Rectal smooth muscle tissue (tissue), 1 donor: ENCODE measurements around the gene PAK4.

Experiments used
- H3K27ac ChIP-seq: one replicate; pipeline ENCODE4 v1.7.0; 2013; ENCODE audit warnings: low read depth, low read length, inconsistent platforms
- H3K27me3 ChIP-seq: one replicate; pipeline ENCODE4 v1.7.0; 2013; ENCODE audit warnings: low read length; ENCODE audit not compliant: control insufficient read depth, insufficient read depth
- H3K36me3 ChIP-seq: one replicate; pipeline ENCODE4 v1.7.0; 2013; ENCODE audit warnings: low read length; ENCODE audit not compliant: control insufficient read depth, insufficient read depth
- H3K4me1 ChIP-seq: one replicate; pipeline ENCODE4 v1.7.0; 2013; ENCODE audit warnings: low read length; ENCODE audit not compliant: control insufficient read depth, insufficient read depth
- H3K4me3 ChIP-seq: one replicate; pipeline ENCODE4 v1.7.0; 2013; ENCODE audit warnings: low read length
- H3K9ac ChIP-seq: one replicate; pipeline ENCODE4 v1.7.0; 2013; ENCODE audit warnings: low read length

PAK4 gene

DNA sequence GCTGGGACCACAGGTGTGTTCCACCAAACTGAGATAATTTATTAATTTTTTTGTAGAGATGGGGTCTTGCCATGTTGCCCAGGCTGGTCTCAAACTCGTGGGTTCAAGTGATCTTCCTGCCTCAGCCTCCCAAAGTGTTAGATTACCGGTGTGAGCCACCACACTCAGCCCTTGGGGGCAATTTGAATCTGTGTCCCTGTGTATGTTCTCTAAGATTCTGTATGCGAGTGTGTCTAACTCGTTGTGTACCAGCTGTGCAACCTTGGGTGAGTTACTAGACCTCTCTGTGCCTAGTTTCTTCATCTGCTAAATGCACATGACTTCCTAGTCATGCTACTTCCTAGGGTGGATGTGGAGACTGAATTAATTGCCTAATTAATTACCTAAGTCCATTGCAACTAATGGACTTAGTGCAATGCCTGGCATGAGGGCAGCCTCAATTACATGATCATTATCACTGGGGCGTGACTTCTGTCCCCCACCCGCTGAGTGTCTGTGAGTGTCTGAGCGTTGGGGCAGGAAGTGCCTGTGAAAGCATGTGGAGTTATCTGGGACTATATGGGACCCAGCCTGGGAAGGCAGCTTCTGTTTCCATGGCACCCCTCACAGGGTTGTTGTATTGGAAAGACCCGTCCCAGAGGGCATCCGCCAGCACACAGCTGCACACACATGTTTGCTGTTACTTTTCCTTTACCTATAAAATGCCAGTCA is 69.4 kb downstream of the PAK4 start:
- H3K9ac ChIP-seq = no peak overlapping the region
- H3K27ac ChIP-seq = no peak overlapping the region
- H3K4me1 ChIP-seq = no peaks in the 10 kb centered on the region
- peaks cover 20% of the 10 kb centered on the region for H3K27me3 ChIP-seq
- H3K36me3 ChIP-seq = no peaks in the 10 kb centered on the region
- no peak overlapping the region for H3K4me3 ChIP-seq

DNA sequence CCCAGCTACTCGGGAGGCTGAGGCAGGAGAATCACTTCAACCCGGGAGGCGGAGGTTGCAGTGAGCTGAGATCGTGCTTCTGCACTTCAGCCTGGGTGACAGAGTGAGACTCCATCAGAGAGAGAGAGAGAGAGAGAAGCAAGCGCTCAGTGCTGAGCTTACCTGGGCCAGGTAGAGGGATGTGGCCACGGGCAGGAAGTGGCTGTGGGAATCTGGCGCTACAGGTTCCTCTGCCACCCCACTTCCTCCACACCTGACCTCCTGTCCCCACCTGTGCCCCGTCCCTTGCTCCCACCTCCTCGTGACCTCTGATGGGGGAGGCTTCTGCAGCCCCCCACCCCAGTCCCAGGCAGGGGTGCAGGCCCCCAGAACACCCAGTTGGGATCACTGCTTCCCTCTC is 70.2 kb downstream of the PAK4 start:
- no peaks in the 10 kb centered on the region for H3K4me1 ChIP-seq

GRCh38 chr19:39196320-39196719 is 70.7 kb downstream of the PAK4 start:
- Histone ChIP-seq H3K4me3 (no peak overlapping the region), H3K27me3 (peaks cover 25% of the 10 kb centered on the region), H3K36me3 (no peaks in the 10 kb centered on the region), H3K4me1 (no peaks in the 10 kb centered on the region), H3K9ac (no peak overlapping the region), H3K27ac (no peak overlapping the region)

More for the DNA sequence above, 70.2 kb downstream of the PAK4 start:
- Histone ChIP-seq H3K36me3 (no peaks in the 10 kb centered on the region), H3K27ac (no peak overlapping the region), H3K27me3 (peaks cover 25% of the 10 kb centered on the region), H3K4me3 (no peak overlapping the region), H3K9ac (no peak overlapping the region)

DNA sequence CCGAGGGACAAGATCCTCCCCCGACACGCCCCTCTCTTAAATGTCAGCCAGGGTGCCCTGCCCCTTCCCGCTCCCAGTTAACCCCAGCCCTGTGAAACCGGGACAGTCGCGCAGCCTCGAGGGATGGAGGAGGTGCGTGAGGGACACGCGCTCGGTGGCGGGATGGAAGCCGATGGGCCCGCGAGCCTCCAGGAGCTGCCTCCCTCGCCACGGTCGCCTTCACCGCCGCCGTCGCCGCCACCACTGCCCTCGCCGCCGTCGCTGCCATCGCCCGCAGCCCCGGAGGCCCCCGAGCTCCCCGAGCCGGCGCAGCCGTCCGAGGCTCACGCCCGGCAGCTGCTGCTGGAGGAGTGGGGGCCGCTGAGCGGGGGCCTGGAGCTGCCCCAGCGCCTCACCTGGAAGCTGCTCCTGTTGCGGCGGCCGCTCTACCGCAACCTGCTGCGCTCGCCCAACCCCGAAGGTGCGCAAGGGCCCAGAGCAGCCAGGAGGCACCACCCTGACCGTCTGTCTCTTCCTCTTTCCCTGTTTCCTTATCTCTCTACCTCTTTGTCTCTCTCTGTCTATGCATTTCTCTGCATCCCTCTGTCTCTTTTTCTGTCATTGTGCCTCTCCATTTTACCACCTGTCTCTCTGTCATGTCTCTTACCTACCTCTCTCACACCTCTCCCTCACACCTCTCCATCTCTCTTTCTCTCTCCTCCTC is 71.4 kb downstream of the PAK4 start, which contains the start of gene NCCRP1:
Gene NCCRP1 (plus strand): TSS at position 105 of the 703 bp plus-strand sequence. CDS start 19 bp downstream, at position 124.
- Histone ChIP-seq H3K27me3 (peaks cover 31% of the 10 kb centered on the region), H3K4me1 (no peaks in the 10 kb centered on the region), H3K27ac (no peak within 1 kb of the TSS), H3K4me3 (peak within 1 kb of the TSS; percentile 15), H3K9ac (no peak within 1 kb of the TSS), H3K36me3 (no peaks in the 10 kb centered on the region)

- Histone ChIP-seq H3K4me3 (no peak overlapping the region), H3K27me3 (peaks cover 35% of the 10 kb centered on the region)
Observed at GRCh38 chr19:39197808-39198207, 72.2 kb downstream of the PAK4 start.

DNA sequence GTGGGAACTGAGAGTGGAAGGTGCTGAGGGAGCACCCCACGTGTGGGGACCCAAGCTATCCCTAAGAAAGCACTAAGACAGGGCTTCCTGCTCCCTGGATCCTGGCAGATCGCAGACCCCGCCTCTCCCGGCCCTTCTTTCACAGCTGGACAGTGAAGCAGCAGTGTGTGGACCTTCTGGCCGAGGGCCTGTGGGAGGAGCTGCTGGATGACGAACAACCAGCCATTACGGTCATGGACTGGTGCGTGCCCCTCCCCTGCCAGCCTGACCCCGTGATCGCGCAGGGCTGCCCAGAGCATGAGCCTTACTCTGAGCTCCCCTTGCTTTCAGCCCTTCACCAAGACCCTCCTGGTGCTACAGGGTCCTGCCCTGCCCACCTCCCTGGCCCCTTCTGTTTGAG is 73.4 kb downstream of the PAK4 start:
- Histone ChIP-seq H3K4me1 (no peaks in the 10 kb centered on the region), H3K27ac (no peak overlapping the region), H3K9ac (no peak overlapping the region), H3K4me3 (no peak overlapping the region), H3K36me3 (no peaks in the 10 kb centered on the region), H3K27me3 (peaks cover 36% of the 10 kb centered on the region)

More at GRCh38 chr19:39197808-39198207, 72.2 kb downstream of the PAK4 start:
- no peaks in the 10 kb centered on the region for H3K36me3 ChIP-seq
- no peak overlapping the region for H3K9ac ChIP-seq
- no peaks in the 10 kb centered on the region for H3K4me1 ChIP-seq
- H3K27ac ChIP-seq = no peak overlapping the region

DNA sequence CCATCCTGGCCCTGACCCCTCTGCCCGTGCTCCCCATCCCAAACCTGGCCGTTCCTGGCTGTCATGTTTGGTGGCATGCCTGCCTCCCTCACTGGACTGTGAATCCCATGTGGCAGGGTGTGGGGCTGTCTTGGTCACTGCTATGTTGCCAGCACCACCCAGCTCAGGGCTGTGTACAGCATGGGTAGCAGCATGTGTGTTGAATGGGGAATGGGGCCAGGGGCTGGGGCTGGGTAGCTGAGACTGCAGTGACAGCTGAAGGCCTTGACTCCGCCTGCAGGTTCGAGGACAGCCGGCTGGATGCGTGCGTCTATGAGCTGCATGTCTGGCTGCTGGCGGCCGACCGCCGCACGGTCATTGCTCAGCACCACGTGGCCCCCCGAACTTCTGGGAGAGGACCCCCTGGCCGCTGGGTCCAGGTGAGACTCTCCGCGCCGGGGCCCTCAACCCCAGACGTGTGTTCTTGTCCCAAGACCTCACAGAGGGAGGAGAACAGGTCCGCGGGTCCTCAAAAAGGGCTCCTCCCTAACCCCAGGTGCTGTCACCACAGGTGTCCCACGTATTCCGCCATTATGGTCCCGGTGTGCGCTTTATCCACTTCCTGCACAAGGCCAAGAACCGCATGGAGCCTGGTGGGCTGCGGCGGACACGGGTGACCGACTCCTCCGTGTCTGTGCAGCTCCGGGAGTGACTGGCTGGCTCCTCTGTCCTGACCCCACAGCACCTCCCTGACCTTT is 74.6 kb downstream of the PAK4 start:
- H3K27ac ChIP-seq = no peak overlapping the region
- H3K36me3 ChIP-seq = no peaks in the 10 kb centered on the region
- H3K4me1 ChIP-seq = no peaks in the 10 kb centered on the region
- H3K9ac ChIP-seq = no peak overlapping the region
- peaks cover 39% of the 10 kb centered on the region for H3K27me3 ChIP-seq
- H3K4me3 ChIP-seq = no peak overlapping the region

- H3K4me1 ChIP-seq = no peaks in the 10 kb centered on the region
- H3K36me3 ChIP-seq = no peaks in the 10 kb centered on the region
- H3K27ac ChIP-seq = no peak overlapping the region
- no peak overlapping the region for H3K4me3 ChIP-seq
- H3K27me3 ChIP-seq = peaks cover 37% of the 10 kb centered on the region
- no peak overlapping the region for H3K9ac ChIP-seq
Observed at GRCh38 chr19:39200803-39201115, 75.2 kb downstream of the PAK4 start.

- Histone ChIP-seq H3K27me3 (peaks cover 25% of the 10 kb centered on the region), H3K27ac (no peak overlapping the region), H3K4me3 (no peak overlapping the region), H3K4me1 (no peaks in the 10 kb centered on the region), H3K9ac (no peak overlapping the region), H3K36me3 (no peaks in the 10 kb centered on the region)
Observed at GRCh38 chr19:39202998-39203355, 77.4 kb downstream of the PAK4 start.

DNA sequence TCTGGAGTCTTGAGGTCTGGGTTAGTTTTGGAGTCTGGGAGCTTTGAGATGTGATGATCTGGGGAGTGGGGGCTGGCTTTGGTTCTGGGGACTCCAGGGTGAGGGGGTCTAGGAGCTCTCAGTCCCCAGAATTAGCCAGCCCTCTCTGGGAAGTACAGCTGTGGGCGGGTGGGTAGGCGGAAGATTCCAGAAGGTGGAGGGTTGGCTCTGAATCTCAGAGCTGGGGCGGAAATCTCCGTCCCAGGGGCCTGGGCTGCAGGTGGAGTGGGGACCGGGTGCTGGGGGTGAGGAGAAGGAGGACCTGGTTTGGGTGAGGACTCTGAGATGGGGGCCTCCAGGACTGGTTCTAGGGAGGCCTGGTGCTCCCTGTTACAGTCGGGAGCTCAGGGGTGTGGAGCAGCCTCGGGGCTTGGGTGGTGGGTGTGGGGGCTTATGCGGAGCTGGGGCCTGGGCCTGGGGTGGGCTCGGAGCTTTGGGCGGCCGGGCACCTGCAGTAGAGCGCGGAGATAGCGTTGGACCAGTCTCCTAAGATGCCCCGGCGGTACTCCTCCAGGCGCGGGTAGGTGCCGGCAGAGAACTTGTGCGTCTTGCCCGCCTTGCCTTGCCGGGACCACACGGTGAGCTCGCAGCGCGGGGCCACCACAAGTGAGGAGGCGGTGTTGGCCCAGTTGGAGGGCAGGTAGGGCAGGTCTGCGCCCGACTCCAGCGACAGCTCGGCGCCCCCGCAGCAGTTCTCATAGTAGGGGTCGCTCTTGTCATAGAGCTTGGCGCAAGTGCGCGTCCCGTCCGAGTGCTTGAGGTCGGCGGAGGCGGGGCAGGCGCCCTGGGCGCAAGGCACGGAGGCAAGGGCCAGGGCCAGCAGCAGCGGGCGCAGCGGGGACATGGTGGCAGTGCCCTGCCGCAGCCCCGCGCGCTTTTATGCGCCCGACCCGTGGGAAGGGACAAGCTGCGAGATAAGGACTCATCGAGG is 78.1 kb downstream of the PAK4 start, which contains the start of gene SYCN:
Gene SYCN (minus strand): TSS at position 892 of the 970 bp plus-strand sequence. CDS start 9 bp downstream, at position 883.
- Histone ChIP-seq H3K27me3 (peaks cover 21% of the 10 kb centered on the region), H3K27ac (no peak within 1 kb of the TSS), H3K36me3 (no peaks in the 10 kb centered on the region), H3K4me1 (no peaks in the 10 kb centered on the region), H3K4me3 (no peak within 1 kb of the TSS), H3K9ac (no peak within 1 kb of the TSS)

- Histone ChIP-seq H3K4me3 (no peak overlapping the region), H3K27me3 (peaks cover 18% of the 10 kb centered on the region), H3K36me3 (no peaks in the 10 kb centered on the region), H3K27ac (no peak overlapping the region), H3K4me1 (no peaks in the 10 kb centered on the region), H3K9ac (no peak overlapping the region)
Observed at GRCh38 chr19:39205449-39205764, 79.8 kb downstream of the PAK4 start.

DNA sequence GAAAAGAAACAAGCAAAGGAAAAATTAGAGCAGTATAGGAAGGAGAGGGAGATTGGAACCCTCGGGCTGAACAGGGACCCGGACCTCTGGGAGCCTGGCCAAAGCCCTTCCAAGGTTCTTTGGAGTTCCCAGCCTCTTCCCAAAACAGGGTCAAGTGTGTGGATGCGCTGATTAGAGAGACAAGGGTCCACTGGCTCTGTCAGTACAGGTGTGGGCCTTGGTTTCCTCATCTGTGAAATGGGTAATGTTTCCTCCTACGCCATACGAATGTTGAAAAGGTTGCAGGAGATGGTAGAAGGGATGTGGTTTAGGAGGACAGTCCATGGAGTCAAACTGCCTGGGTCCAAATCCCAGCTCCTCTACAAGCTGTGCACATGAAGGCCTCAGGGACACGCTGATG is 80.5 kb downstream of the PAK4 start:
- Histone ChIP-seq H3K36me3 (no peaks in the 10 kb centered on the region), H3K4me3 (no peak overlapping the region), H3K4me1 (no peaks in the 10 kb centered on the region), H3K27ac (no peak overlapping the region), H3K9ac (no peak overlapping the region), H3K27me3 (peaks cover 16% of the 10 kb centered on the region)
